IMR-90 (cell line): ENCODE data around the gene STK32A. TPM values are rescaled to one million over a fixed set of nuclear protein-coding genes. Genes with fewer than 3 reads are reported as not detected.

ENCODE experiments used
- ATAC-seq: fragments of 200-7000 bp; cut with Tn5 transposase; 2 replicates; pipeline ENCODE4 v1.9.1; 2020; ENCODE audit warnings: low read depth, mild to moderate bottlenecking, moderate library complexity
- BruUV-seq: library from RNA; stranded (reverse); fragments of 400-500 nt; replicated peaks from 2 replicates; lab custom pipeline; 2021; lab: Mats Ljungman, UMichigan
- CTCF ChIA-PET: fragments of 300-600 bp; formaldehyde crosslinking; extraction: SDS; loops from one replicate; lab custom pipeline; 2021; ENCODE audit warnings: antibody characterized with exemption; lab: Yijun Ruan, JAX
- POLR2A ChIA-PET: fragments of 300-600 bp; sonication (Branson Sonifier 250); formaldehyde crosslinking; loops from one replicate; lab custom pipeline; 2022; ENCODE audit warnings: antibody characterized with exemption; ENCODE audit not compliant: unreplicated experiment; lab: Charles Lee
- DNase-seq: peaks from one replicate; pipeline ENCODE4 v3.0.0; 2013
- H2AFZ ChIP-seq: replicated peaks from 2 replicates; pipeline ENCODE3; 2013; ENCODE audit warnings: low read length, mild to moderate bottlenecking; ENCODE audit not compliant: poor library complexity
- H2AK5ac ChIP-seq: 2 replicates; pipeline ENCODE4 v1.6.1; 2013; ENCODE audit warnings: low read depth, low read length, inconsistent platforms
- H2AK9ac ChIP-seq: replicated peaks from 2 replicates; pipeline ENCODE3; 2013; ENCODE audit warnings: mild to moderate bottlenecking, low read depth, low read length, moderate library complexity; ENCODE audit not compliant: poor library complexity
- H2BK120ac ChIP-seq: 2 replicates; pipeline ENCODE4 v1.6.1; 2013; ENCODE audit warnings: low read depth, low read length, inconsistent platforms
- H2BK15ac ChIP-seq: 3 replicates; pipeline ENCODE4 v1.6.1; 2013; ENCODE audit warnings: low read depth, low read length, inconsistent platforms
- H2BK20ac ChIP-seq: 2 replicates; pipeline ENCODE4 v1.6.1; 2013; ENCODE audit warnings: low read depth, mild to moderate bottlenecking, inconsistent platforms, low read length, moderate library complexity
- H2BK5ac ChIP-seq: 2 replicates; pipeline ENCODE4 v1.6.1; 2013; ENCODE audit warnings: mild to moderate bottlenecking, low read depth, low read length, inconsistent platforms; ENCODE audit not compliant: poor library complexity, severe bottlenecking
- H3K14ac ChIP-seq: replicated peaks from 2 replicates; pipeline ENCODE4 v1.6.1; 2013; ENCODE audit warnings: low read depth, low read length, inconsistent platforms
- H3K18ac ChIP-seq: 2 replicates; pipeline ENCODE4 v1.6.1; 2013; ENCODE audit warnings: low read depth, low read length, control low read depth
- H3K23ac ChIP-seq: 2 replicates; pipeline ENCODE4 v1.6.1; 2013; ENCODE audit warnings: low read depth, low read length, inconsistent platforms
- H3K27ac ChIP-seq: 2 replicates; pipeline ENCODE4 v1.5.1; 2013; ENCODE audit warnings: mild to moderate bottlenecking, control low read depth, low read length; ENCODE audit not compliant: insufficient read depth
- H3K27me3 ChIP-seq: 2 replicates; pipeline ENCODE4 v1.6.1; 2013; ENCODE audit warnings: low read length; ENCODE audit not compliant: control insufficient read depth, insufficient read depth
- H3K36me3 ChIP-seq: 2 replicates; pipeline ENCODE4 v1.6.1; 2013; ENCODE audit warnings: low read length, mixed read lengths; ENCODE audit not compliant: control insufficient read depth, insufficient read depth
- H3K4ac ChIP-seq: 2 replicates; pipeline ENCODE4 v1.6.1; 2013; ENCODE audit warnings: low read depth, low read length, inconsistent platforms
- H3K4me1 ChIP-seq: 2 replicates; pipeline ENCODE4 v1.6.1; 2013; ENCODE audit warnings: low read length, mixed read lengths; ENCODE audit not compliant: control insufficient read depth, insufficient read depth
- H3K4me2 ChIP-seq: 2 replicates; pipeline ENCODE4 v1.6.1; 2013; ENCODE audit warnings: low read depth, mild to moderate bottlenecking, control low read depth, low read length, moderate library complexity
- H3K4me3 ChIP-seq: 2 replicates; pipeline ENCODE4 v1.5.1; 2013; ENCODE audit warnings: low read depth, mild to moderate bottlenecking, control low read depth, low read length, moderate library complexity; ENCODE audit not compliant: insufficient read depth
- H3K56ac ChIP-seq: 2 replicates; pipeline ENCODE4 v1.6.1; 2013; ENCODE audit warnings: low read length, inconsistent platforms; ENCODE audit not compliant: insufficient read depth; ENCODE audit errors: extremely low read depth
- H3K79me1 ChIP-seq, 2 experiments: 2 replicates each; pipeline ENCODE4 v1.6.1; 2013; ENCODE audit warnings: low read length in 2 of 2, inconsistent platforms in 1 of 2, low read depth in 1 of 2
- H3K9ac ChIP-seq: 2 replicates; pipeline ENCODE4 v1.6.1; 2013; ENCODE audit warnings: low read depth, low read length, control low read depth
- H3K9me1 ChIP-seq: 2 replicates; pipeline ENCODE4 v1.6.1; 2013; ENCODE audit warnings: low read length, inconsistent platforms; ENCODE audit not compliant: insufficient read depth
- H3K9me3 ChIP-seq: 2 replicates; pipeline ENCODE4 v1.6.1; 2013; ENCODE audit warnings: low read length; ENCODE audit not compliant: control insufficient read depth, insufficient read depth
- H4K20me1 ChIP-seq: 2 replicates; pipeline ENCODE4 v1.6.1; 2013; ENCODE audit warnings: low read length, inconsistent platforms; ENCODE audit not compliant: insufficient read depth
- H4K5ac ChIP-seq: 2 replicates; pipeline ENCODE4 v1.6.1; 2013; ENCODE audit warnings: mild to moderate bottlenecking, low read depth, low read length, control low read depth
- H4K8ac ChIP-seq, 2 experiments: 2 replicates each; pipeline ENCODE4 v1.6.1; 2013; ENCODE audit warnings: low read depth in 2 of 2, low read length in 2 of 2, control low read depth in 1 of 2, inconsistent platforms in 1 of 2
- H4K91ac ChIP-seq: 2 replicates; pipeline ENCODE4 v1.6.1; 2013; ENCODE audit warnings: low read depth, low read length, inconsistent platforms; ENCODE audit not compliant: insufficient read depth
- CEBPB ChIP-seq: IDR thresholded peaks from 2 replicates; pipeline ENCODE4 v1.6.1; 2012; ENCODE audit warnings: low read depth, low read length, improper control_type of control experiment
- FOS ChIP-seq: fragments of 150-350 bp; IDR thresholded peaks from 2 replicates; pipeline ENCODE4 v1.6.1; 2016; ENCODE audit warnings: low read depth, low read length
- MXI1 ChIP-seq: IDR thresholded peaks from 2 replicates; pipeline ENCODE4 v1.6.1; 2012; ENCODE audit warnings: low read depth, mild to moderate bottlenecking, low read length, moderate library complexity, borderline replicate concordance
- RFX5 ChIP-seq: IDR thresholded peaks from 2 replicates; pipeline ENCODE4 v1.8.0; 2012; ENCODE audit warnings: low read depth, mild to moderate bottlenecking, low read length, moderate library complexity
- WGBS, 2 experiments: methylation state at CpG; one replicate each; pipeline versions ENCODE4 v1.1.5 to v1.1.7; 2013; ENCODE audit warnings: missing lambda C conversion rate in 2 of 2; ENCODE audit not compliant: insufficient read length in 1 of 2; ENCODE audit errors: extremely low coverage in 2 of 2; 5-methylcytosine and 5-hydroxymethylcytosine counted together
- dilution Hi-C: fragments of 300-500 bp; cut with HindIII; formaldehyde crosslinking; loops from one replicate; pipeline ENCODE4 v1.14.3; 2018; ENCODE audit warnings: low sequenced_read_pairs; ENCODE audit not compliant: unreplicated experiment
- in situ Hi-C: fragments of 300-500 bp; cut with MboI; formaldehyde crosslinking; loops from 3 replicates; pipeline ENCODE4 v1.14.3; 2019; ENCODE audit warnings: low sequenced_read_pairs, inconsistent platforms, mixed read lengths
- intact Hi-C: fragments of 100-400 bp; cut with micrococcal nuclease; formaldehyde crosslinking; loops from 2 replicates; pipeline ENCODE4 v1.10.0; 2022
- polyA plus RNA-seq, 3 experiments: library from polyadenylated mRNA; depleted of rRNA; stranded (reverse); fragments of >200 nt; gene quantifications; 2 replicates each; pipeline ENCODE4 v1.2.3, GENCODE V29; 2012; ENCODE audit warnings: low replicate concordance in 1 of 3
- total RNA-seq: library from RNA; depleted of rRNA; stranded (reverse); fragments of >200 nt; gene quantifications from 2 replicates; pipeline ENCODE4 v1.2.3, GENCODE V29; 2012

Gene STK32A
- total and polyA plus RNA-seq, 2 of the 4 experiments (the other 2 are of a cell fraction): 0.12 to 0.18 TPM

- no peaks in the 10 kb centered on the region for H3K36me3 ChIP-seq
- no peak overlapping the region for H3K14ac ChIP-seq
- no peak overlapping the region for H3K4me3 ChIP-seq
- ChIA-PET CTCF (interaction anchor here (0.5 kb wide), 1 partner anchor 49 kb away, joined by 3 read pairs; no protein-coding TSS in a partner anchor), POLR2A (no interaction called here)
- no peak overlapping the region for H4K8ac ChIP-seq
- H3K27me3 ChIP-seq: peaks cover 5% of the 10 kb centered on the region
- no peaks in the 10 kb centered on the region for H3K9me3 ChIP-seq
- H2BK5ac ChIP-seq: no peak overlapping the region
- H3K4me2 ChIP-seq: no peak overlapping the region
- no TSS peak for BruUV-seq
- in situ Hi-C loops: no loop called here
- no peak overlapping the region for H3K4ac ChIP-seq
- no peak overlapping the region for H3K27ac ChIP-seq
- no peak overlapping the region for H3K18ac ChIP-seq
- intact Hi-C loops: no loop called here
- H3K4me1 ChIP-seq: peaks cover 4% of the 10 kb centered on the region; the same call in 1 of the 2 replicates
- H3K56ac ChIP-seq: no peak overlapping the region
- H2AK5ac ChIP-seq: no peak overlapping the region
- H3K23ac ChIP-seq: no peak overlapping the region
- no peak for TF ChIP-seq FOS
- TF ChIP-seq CEBPB: no peak
- no peak for TF ChIP-seq RFX5
- TF ChIP-seq MXI1: no peak
- no peaks in the 10 kb centered on the region for H3K9me1 ChIP-seq
- no peaks in the 10 kb centered on the region for H4K20me1 ChIP-seq
- no peak overlapping the region for H2BK15ac ChIP-seq
- no peak overlapping the region for H4K5ac ChIP-seq
- H3K9ac ChIP-seq: no peak overlapping the region
- no peaks in the 10 kb centered on the region for H3K79me1 ChIP-seq
- no peak overlapping the region for H2AFZ ChIP-seq
- H4K91ac ChIP-seq: no peak overlapping the region
- no CpG with 5 or more reads among the region's 1 CpG for WGBS, 2 experiments
- DNase-seq (no peak), ATAC-seq (no peak)
- dilution Hi-C loops: no loop called here
- H2BK20ac ChIP-seq: no peak overlapping the region
- H2AK9ac ChIP-seq: no peak overlapping the region
- H2BK120ac ChIP-seq: no peak overlapping the region
These were observed 110.0 kb downstream of the STK32A start for GRCh38 chr5:147344861-147345260.
